ENCODE results near the gene LIN7B. TPM values are rescaled to one million over a fixed set of nuclear protein-coding genes. Genes with fewer than 3 reads are reported as not detected.

The LIN7B gene
- 4.8 and 13.1 TPM in 2 replicates for total RNA-seq

GRCh38 chr19:49113762-49114629, at the start of gene LIN7B:
Gene LIN7B, plus strand, starts transcription at chr19:49114370. Its CDS starts 35 bp downstream, at chr19:49114405.

GRCh38 chr19:49064768-49065611, 49.2 kb upstream of the LIN7B start, which contains the start of gene NTF4:
Gene NTF4, minus strand, starts transcription at chr19:49064818. Its CDS starts 2,821 bp downstream, at chr19:49061997.

GRCh38 chr19:49085020-49085867, 28.9 kb upstream of the LIN7B start, which contains the start of gene SNRNP70:
Gene SNRNP70, plus strand, starts transcription at chr19:49085451. Its CDS starts 964 bp downstream, at chr19:49086415.

GRCh38 chr19:49118565-49119410, 4.6 kb downstream of the LIN7B start, which contains the start of gene C19orf73:
Gene C19orf73, minus strand, starts transcription at chr19:49119143. Its CDS starts 121 bp downstream, at chr19:49119022.

GRCh38 chr19:49119411-49120324, 5.5 kb downstream of the LIN7B start, which contains the start of gene PPFIA3:
Gene PPFIA3, plus strand, starts transcription at chr19:49119544. Its CDS starts 8,330 bp downstream, at chr19:49127874.

GRCh38 chr19:49155005-49155819, 41.0 kb downstream of the LIN7B start, which contains the start of gene HRC:
Gene HRC, minus strand, starts transcription at chr19:49155396. Its CDS starts 159 bp downstream, at chr19:49155237.

GRCh38 chr19:49157445-49158224, 43.5 kb downstream of the LIN7B start, which contains the start of gene TRPM4:
Gene TRPM4, plus strand, starts transcription at chr19:49157792. Its CDS starts 75 bp downstream, at chr19:49157867.

Other genes with a start within 250 kb of the LIN7B start
- gene PLEKHA4, start 245.8 kb upstream of the LIN7B start, total RNA-seq, result 12.0 and 15.5 TPM in 2 replicates
- gene PPP1R15A, start 241.9 kb upstream of the LIN7B start, total RNA-seq, result 124 and 144 TPM in 2 replicates
- 0.37 TPM in 1 of 2 replicates, not detected in the other for gene TULP2, start 215.6 kb upstream of the LIN7B start, total RNA-seq
- gene NUCB1, start 214.1 kb upstream of the LIN7B start, total RNA-seq, result 69.9 and 197 TPM in 2 replicates
- not detected in 2 replicates for gene DHDH, start 180.7 kb upstream of the LIN7B start, total RNA-seq
- 64.2 and 70.1 TPM in 2 replicates for gene BAX, start 159.5 kb upstream of the LIN7B start, total RNA-seq
- gene FTL, start 149.1 kb upstream of the LIN7B start, total RNA-seq, result 901 and 3,848 TPM in 2 replicates
- 23.4 and 31.5 TPM in 2 replicates for gene GYS1, start 121.1 kb upstream of the LIN7B start, total RNA-seq
- 213 and 418 TPM in 2 replicates for gene RUVBL2, start 120.5 kb upstream of the LIN7B start, total RNA-seq
- not detected in 2 replicates for gene LHB, start 97.3 kb upstream of the LIN7B start, total RNA-seq
- gene CGB3, start 90.0 kb upstream of the LIN7B start, total RNA-seq, result not detected in 2 replicates
- not detected in 2 replicates for gene CGB2, start 82.5 kb upstream of the LIN7B start, total RNA-seq
- not detected in 2 replicates for gene CGB1, start 77.5 kb upstream of the LIN7B start, total RNA-seq
- not detected in 2 replicates for gene CGB5, start 70.5 kb upstream of the LIN7B start, total RNA-seq
- gene CGB8, start 65.3 kb upstream of the LIN7B start, total RNA-seq, result not detected in 2 replicates
- gene CGB7, start 56.6 kb upstream of the LIN7B start, total RNA-seq, result 0.22 and 0.37 TPM in 2 replicates
- not detected in 2 replicates for gene NTF4, start 49.6 kb upstream of the LIN7B start, total RNA-seq
- not detected in 2 replicates for gene KCNA7, start 41.7 kb upstream of the LIN7B start, total RNA-seq
- 101 and 166 TPM in 2 replicates for gene SNRNP70, start 28.9 kb upstream of the LIN7B start, total RNA-seq
- 0.87 and 1.2 TPM in 2 replicates for gene C19orf73, start 4.8 kb downstream of the LIN7B start, total RNA-seq
- gene PPFIA3, start 5.2 kb downstream of the LIN7B start, total RNA-seq, result 1.2 and 1.5 TPM in 2 replicates
- not detected in 2 replicates for gene HRC, start 41.0 kb downstream of the LIN7B start, total RNA-seq
- gene TRPM4, start 43.4 kb downstream of the LIN7B start, total RNA-seq, result 10.2 and 17.1 TPM in 2 replicates
- under 0.01 TPM in 2 replicates for gene SLC6A16, start 210.8 kb downstream of the LIN7B start, total RNA-seq
- 0.12 TPM in 1 of 2 replicates, not detected in the other for gene CD37, start 221.0 kb downstream of the LIN7B start, total RNA-seq
- 13.7 and 15.6 TPM in 2 replicates for gene TEAD2, start 248.0 kb downstream of the LIN7B start, total RNA-seq
- gene DKKL1, start 249.5 kb downstream of the LIN7B start, total RNA-seq, result 0.25 and 0.33 TPM in 2 replicates

Data from uterine smooth muscle cell (primary cell).